Hepatocyte (in vitro differentiated cells): ENCODE measurements around the gene SLC25A45. TPM values are rescaled to one million over a fixed set of nuclear protein-coding genes. Genes with fewer than 3 reads are reported as not detected.

Source experiments
- DNase-seq: peaks from one replicate; pipeline ENCODE4 v3.0.0-alpha.2; 2016; ENCODE audit warnings: low spot score
- H2AFZ ChIP-seq: fragments of 200-600 bp; sonication (generic); 2 replicates; pipeline ENCODE4 v1.6.0; 2016; ENCODE audit warnings: antibody characterized with exemption, mild to moderate bottlenecking
- H3K27ac ChIP-seq: fragments of 200-600 bp; sonication (generic); 2 replicates; pipeline ENCODE4 v1.5.1; 2016; ENCODE audit warnings: mild to moderate bottlenecking
- H3K27me3 ChIP-seq: fragments of 200-600 bp; sonication (generic); 2 replicates; pipeline ENCODE4 v1.6.1; 2016
- H3K36me3 ChIP-seq: fragments of 200-600 bp; sonication (generic); replicated peaks from 2 replicates; pipeline ENCODE4 v1.5.1; 2016; ENCODE audit warnings: low read depth; ENCODE audit not compliant: insufficient read depth
- H3K4me1 ChIP-seq: fragments of 200-600 bp; sonication (generic); 2 replicates; pipeline ENCODE4 v1.5.1; 2016; ENCODE audit warnings: mild to moderate bottlenecking, moderate library complexity; ENCODE audit not compliant: insufficient read depth
- H3K4me2 ChIP-seq: fragments of 200-600 bp; sonication (generic); 2 replicates; pipeline ENCODE4 v1.6.0; 2016
- H3K4me3 ChIP-seq: fragments of 200-600 bp; sonication (generic); 2 replicates; pipeline ENCODE4 v1.5.1; 2016; ENCODE audit warnings: mild to moderate bottlenecking
- H3K79me2 ChIP-seq: fragments of 200-600 bp; sonication (generic); 2 replicates; pipeline ENCODE4 v1.6.0; 2017; ENCODE audit warnings: mild to moderate bottlenecking
- H3K9me2 ChIP-seq: fragments of 200-600 bp; sonication (generic); replicated peaks from 2 replicates; pipeline ENCODE4 v1.6.0; 2017; ENCODE audit warnings: mild to moderate bottlenecking; ENCODE audit not compliant: insufficient read depth
- H3K9me3 ChIP-seq: fragments of 200-600 bp; sonication (generic); 2 replicates; pipeline ENCODE4 v1.5.1; 2016; ENCODE audit warnings: low read depth, mild to moderate bottlenecking
- H4K20me1 ChIP-seq: fragments of 200-600 bp; sonication (generic); 2 replicates; pipeline ENCODE4 v1.6.0; 2016; ENCODE audit warnings: mild to moderate bottlenecking; ENCODE audit not compliant: insufficient read depth, poor library complexity, severe bottlenecking
- EZH2 ChIP-seq: fragments of 200-600 bp; sonication (generic); IDR thresholded peaks from 2 replicates; pipeline ENCODE4 v1.6.1; 2016; ENCODE audit warnings: antibody characterized with exemption, mild to moderate bottlenecking, borderline replicate concordance
- EZH2phosphoT487 ChIP-seq: fragments of 200-600 bp; sonication (generic); IDR thresholded peaks from one replicate; pipeline ENCODE4 v1.6.1; 2018; ENCODE audit warnings: antibody characterized with exemption, mild to moderate bottlenecking, low read depth, moderate library complexity; ENCODE audit not compliant: unreplicated experiment, severe bottlenecking
- WGBS: methylation state at CpG from one replicate; pipeline ENCODE4 v1.1.6; 2016; ENCODE audit warnings: low lambda C conversion rate; ENCODE audit errors: missing lambda C conversion rate; 5-methylcytosine and 5-hydroxymethylcytosine counted together
- polyA plus RNA-seq: library from polyadenylated mRNA; unstranded; fragments of >200 nt; fragmentation: Nextera tagmentation; extraction: Ambion mirVana; gene quantifications from 2 replicates; pipeline ENCODE4 v1.2.1, GENCODE V29; 2016
- total RNA-seq: library from RNA; depleted of rRNA; stranded (reverse); fragments of >200 nt; gene quantifications from 2 replicates; pipeline ENCODE4 v1.2.3, GENCODE V29; 2014
- TF ChIP-seq, protein P1 (sequence below): fragments of 200-600 bp; sonication (generic); IDR thresholded peaks from 2 replicates; pipeline ENCODE4 v1.5.1; 2016; ENCODE audit warnings: antibody characterized with exemption, mild to moderate bottlenecking; ENCODE audit not compliant: poor library complexity

SLC25A45 gene
- total and polyA plus RNA-seq, 2 experiments from 2014 or later: 8.8 to 13.9 TPM

DNA sequence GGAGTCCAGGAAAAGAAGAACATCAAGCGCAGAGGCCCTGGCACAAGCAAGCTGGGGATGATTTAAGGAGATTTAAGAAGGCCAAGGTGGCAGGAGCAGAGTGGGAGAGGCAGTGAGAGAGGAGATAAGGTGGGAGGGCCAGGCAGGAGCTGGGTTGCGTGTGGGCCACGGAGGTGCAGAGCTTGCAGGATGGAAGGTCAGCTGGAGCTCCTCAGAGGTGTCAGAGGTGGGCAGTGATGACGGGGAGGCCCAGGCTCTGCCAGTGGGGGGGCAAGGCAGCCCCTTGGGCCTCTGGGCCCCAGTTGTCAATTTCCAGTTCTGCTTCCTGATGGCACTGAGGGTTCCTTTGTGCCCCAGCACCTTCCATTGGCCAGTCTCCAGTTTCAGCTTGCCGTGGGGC is 10.5 kb upstream of the SLC25A45 start:
- peaks cover 11% of the 10 kb centered on the region for H3K4me1 ChIP-seq
- no peaks in the 10 kb centered on the region for H3K27me3 ChIP-seq
- no peaks in the 10 kb centered on the region for H3K9me3 ChIP-seq
- H3K36me3 ChIP-seq: no peaks in the 10 kb centered on the region
- H3K27ac ChIP-seq: no peak overlapping the region
- no peak for DNase-seq
- WGBS: 90% methylated on average over 5 of the region's 5 CpGs
- no peak overlapping the region for H2AFZ ChIP-seq
- H3K4me3 ChIP-seq: no peak overlapping the region
- no peaks in the 10 kb centered on the region for H3K9me2 ChIP-seq
- H3K79me2 ChIP-seq: peaks cover 29% of the 10 kb centered on the region
- H3K4me2 ChIP-seq: no peak overlapping the region
- TF ChIP-seq EZH2phosphoT487: no peak
- TF ChIP-seq EZH2: no peak
- TF ChIP-seq, protein P1, sequence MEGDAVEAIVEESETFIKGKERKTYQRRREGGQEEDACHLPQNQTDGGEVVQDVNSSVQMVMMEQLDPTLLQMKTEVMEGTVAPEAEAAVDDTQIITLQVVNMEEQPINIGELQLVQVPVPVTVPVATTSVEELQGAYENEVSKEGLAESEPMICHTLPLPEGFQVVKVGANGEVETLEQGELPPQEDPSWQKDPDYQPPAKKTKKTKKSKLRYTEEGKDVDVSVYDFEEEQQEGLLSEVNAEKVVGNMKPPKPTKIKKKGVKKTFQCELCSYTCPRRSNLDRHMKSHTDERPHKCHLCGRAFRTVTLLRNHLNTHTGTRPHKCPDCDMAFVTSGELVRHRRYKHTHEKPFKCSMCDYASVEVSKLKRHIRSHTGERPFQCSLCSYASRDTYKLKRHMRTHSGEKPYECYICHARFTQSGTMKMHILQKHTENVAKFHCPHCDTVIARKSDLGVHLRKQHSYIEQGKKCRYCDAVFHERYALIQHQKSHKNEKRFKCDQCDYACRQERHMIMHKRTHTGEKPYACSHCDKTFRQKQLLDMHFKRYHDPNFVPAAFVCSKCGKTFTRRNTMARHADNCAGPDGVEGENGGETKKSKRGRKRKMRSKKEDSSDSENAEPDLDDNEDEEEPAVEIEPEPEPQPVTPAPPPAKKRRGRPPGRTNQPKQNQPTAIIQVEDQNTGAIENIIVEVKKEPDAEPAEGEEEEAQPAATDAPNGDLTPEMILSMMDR: no peak
- H4K20me1 ChIP-seq: no peaks in the 10 kb centered on the region

- Histone ChIP-seq H3K27me3 (no peaks in the 10 kb centered on the region), H2AFZ (no peak overlapping the region), H3K9me3 (no peaks in the 10 kb centered on the region), H3K4me2 (no peak overlapping the region), H4K20me1 (no peaks in the 10 kb centered on the region), H3K4me1 (peaks cover 13% of the 10 kb centered on the region), H3K27ac (no peak overlapping the region), H3K9me2 (no peaks in the 10 kb centered on the region), H3K79me2 (peaks cover 35% of the 10 kb centered on the region), H3K36me3 (no peaks in the 10 kb centered on the region), H3K4me3 (no peak overlapping the region)
- no peak for DNase-seq
- TF ChIP-seq EZH2phosphoT487: no peak
- TF ChIP-seq, protein P1: no peak
- TF ChIP-seq EZH2: no peak
- 87% methylated on average over 13 of the region's 13 CpGs for WGBS
Measured at GRCh38 chr11:65392186-65392829, 9.9 kb upstream of the SLC25A45 start.

GRCh38 chr11:65390996-65391395 is 8.6 kb upstream of the SLC25A45 start:
- Histone ChIP-seq H3K79me2 (peaks cover 45% of the 10 kb centered on the region), H3K9me2 (no peaks in the 10 kb centered on the region), H3K4me2 (peak overlapping the region; percentile 48), H4K20me1 (no peaks in the 10 kb centered on the region), H3K27me3 (no peaks in the 10 kb centered on the region), H3K9me3 (no peaks in the 10 kb centered on the region), H2AFZ (no peak overlapping the region), H3K36me3 (no peaks in the 10 kb centered on the region), H3K27ac (peak overlapping the region; percentile 28), H3K4me1 (peaks cover 20% of the 10 kb centered on the region), H3K4me3 (no peak overlapping the region)
- WGBS: 68% methylated on average over 9 of the region's 9 CpGs
- TF ChIP-seq EZH2 (no peak), EZH2phosphoT487 (no peak)
- TF ChIP-seq, protein P1: no peak
- no peak for DNase-seq
